ACC112 (cell line): ENCODE results near the gene RFX8.

ENCODE experiments used
- H2AFZ ChIP-seq: fragments of 200-600 bp; sonication (generic); one replicate; pipeline ENCODE4 v1.6.0; 2017; ENCODE audit warnings: antibody characterized with exemption, low read length; ENCODE audit not compliant: unreplicated experiment
- H3K27ac ChIP-seq: fragments of 200-600 bp; sonication (generic); 2 replicates; pipeline ENCODE4 v1.5.1; 2014; ENCODE audit warnings: low read depth, mild to moderate bottlenecking, antibody characterized with exemption, low read length, moderate library complexity
- H3K27me3 ChIP-seq: fragments of 200-600 bp; sonication (generic); 2 replicates; pipeline ENCODE4 v1.6.1; 2014; ENCODE audit warnings: mild to moderate bottlenecking, antibody characterized with exemption, low read length, moderate library complexity, mixed read lengths; ENCODE audit not compliant: insufficient read depth
- H3K36me3 ChIP-seq: fragments of 200-600 bp; sonication (generic); 2 replicates; pipeline ENCODE4 v1.6.1; 2016; ENCODE audit warnings: mild to moderate bottlenecking, antibody characterized with exemption, low read length, moderate library complexity, mixed read lengths; ENCODE audit not compliant: insufficient read depth
- H3K4me1 ChIP-seq: fragments of 200-600 bp; sonication (generic); one replicate; pipeline ENCODE4 v1.6.1; 2016; ENCODE audit warnings: low read length, mixed read lengths; ENCODE audit not compliant: insufficient read depth, unreplicated experiment, control insufficient read depth
- H3K4me3 ChIP-seq: fragments of 200-600 bp; sonication (generic); 2 replicates; pipeline ENCODE4 v1.5.1; 2014; ENCODE audit warnings: mild to moderate bottlenecking, low read depth, low read length
- H3K79me2 ChIP-seq: fragments of 200-600 bp; sonication (generic); one replicate; pipeline ENCODE4 v1.6.0; 2016; ENCODE audit warnings: low read length; ENCODE audit not compliant: control insufficient read depth, unreplicated experiment, insufficient read depth

The RFX8 gene

DNA sequence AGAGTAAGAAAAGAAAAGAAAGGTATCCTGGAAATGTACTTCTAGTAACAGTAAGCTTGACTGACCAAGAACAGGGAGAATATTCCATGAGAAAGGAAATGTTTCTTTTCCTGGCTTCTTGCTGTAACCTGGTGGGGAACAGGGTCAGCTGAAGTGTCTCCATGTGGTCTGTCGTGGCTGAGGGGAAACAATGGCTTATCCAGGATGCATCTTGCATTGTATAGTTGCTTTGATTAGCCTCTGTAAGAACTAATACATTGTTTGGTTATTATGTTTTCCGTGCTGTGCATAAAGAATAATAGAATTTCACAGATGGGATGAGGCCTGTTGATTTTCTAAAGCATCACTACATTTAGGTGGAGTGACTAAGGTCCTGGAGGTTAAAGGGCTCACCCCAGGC is 92.5 kb downstream of the RFX8 start:
- peaks cover 12% of the 10 kb centered on the region for H3K4me1 ChIP-seq
- peaks cover 30% of the 10 kb centered on the region for H3K27me3 ChIP-seq
- H2AFZ ChIP-seq, result no peak overlapping the region
- no peak overlapping the region for H3K4me3 ChIP-seq
- H3K27ac ChIP-seq, result no peak overlapping the region
- H3K36me3 ChIP-seq, result no peaks in the 10 kb centered on the region
- no peaks in the 10 kb centered on the region for H3K79me2 ChIP-seq

DNA sequence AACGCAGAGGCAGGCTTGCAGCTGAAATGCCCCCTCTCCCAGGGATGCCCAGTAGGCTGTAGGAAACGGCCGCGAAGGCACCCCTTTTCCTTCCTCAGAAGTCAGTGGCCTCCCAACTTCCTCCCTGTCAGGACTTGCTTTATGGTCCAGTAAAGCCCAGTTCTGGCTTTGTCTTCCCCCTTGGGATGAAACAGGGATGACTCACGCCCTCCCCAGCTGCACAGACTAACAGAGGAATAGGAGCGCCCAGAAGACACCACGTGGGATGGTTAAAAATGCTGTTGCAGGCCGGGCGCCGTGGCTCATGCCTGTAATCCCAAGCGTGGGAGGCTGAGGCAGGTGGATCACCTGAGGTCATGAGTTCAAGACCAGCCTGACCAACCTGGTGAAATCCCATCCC is 94.5 kb downstream of the RFX8 start:
- Histone ChIP-seq H3K4me3 (no peak overlapping the region), H3K36me3 (no peaks in the 10 kb centered on the region), H3K4me1 (peaks cover 12% of the 10 kb centered on the region), H2AFZ (no peak overlapping the region), H3K27me3 (peaks cover 13% of the 10 kb centered on the region), H3K79me2 (no peaks in the 10 kb centered on the region), H3K27ac (no peak overlapping the region)

DNA sequence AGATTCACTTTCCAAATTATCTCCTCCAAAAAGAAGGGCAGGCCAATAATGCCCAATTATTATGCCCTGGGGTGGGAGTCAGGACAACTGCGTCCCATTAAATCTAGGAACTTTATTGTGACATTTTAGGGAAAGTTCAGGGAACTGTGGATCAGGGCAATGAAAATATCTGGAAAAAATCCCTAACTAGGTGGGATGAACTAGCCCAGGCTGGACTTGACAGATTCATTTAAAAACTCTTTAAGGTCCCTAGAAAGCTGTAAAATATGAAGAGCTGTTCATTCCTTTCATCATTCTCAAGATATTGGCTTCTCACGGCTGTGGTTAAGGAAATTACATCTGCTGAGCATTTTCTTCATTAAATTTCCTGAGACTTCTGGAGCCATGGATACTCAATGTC is 95.8 kb downstream of the RFX8 start:
- Histone ChIP-seq H3K27me3 (peaks cover 7% of the 10 kb centered on the region), H3K79me2 (no peaks in the 10 kb centered on the region), H3K4me1 (peaks cover 12% of the 10 kb centered on the region), H3K4me3 (no peak overlapping the region), H3K36me3 (no peaks in the 10 kb centered on the region), H3K27ac (no peak overlapping the region), H2AFZ (no peak overlapping the region)

DNA sequence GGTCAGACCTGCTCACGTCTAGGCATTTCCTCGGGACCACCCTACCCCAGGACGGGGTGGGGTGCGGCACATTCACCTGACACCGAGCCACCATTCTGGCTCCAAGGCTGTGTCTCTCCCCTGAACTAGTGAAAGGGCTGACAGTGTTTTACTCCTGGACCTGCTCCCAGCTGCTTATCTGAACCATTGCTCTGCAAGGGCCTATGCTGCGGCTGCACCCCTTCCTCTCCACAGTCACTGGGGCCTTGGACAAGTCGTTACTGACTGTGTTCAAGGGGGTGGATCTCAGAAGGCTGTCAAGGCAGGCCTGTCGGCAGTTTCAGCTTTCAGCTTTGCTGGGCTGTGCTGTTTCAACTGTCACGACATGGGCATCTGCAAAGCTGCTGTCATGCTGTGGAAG is 99.3 kb downstream of the RFX8 start:
- Histone ChIP-seq H3K4me1 (peaks cover 7% of the 10 kb centered on the region), H3K4me3 (no peak overlapping the region), H3K36me3 (no peaks in the 10 kb centered on the region), H3K79me2 (no peaks in the 10 kb centered on the region), H3K27me3 (no peaks in the 10 kb centered on the region), H3K27ac (no peak overlapping the region), H2AFZ (no peak overlapping the region)

DNA sequence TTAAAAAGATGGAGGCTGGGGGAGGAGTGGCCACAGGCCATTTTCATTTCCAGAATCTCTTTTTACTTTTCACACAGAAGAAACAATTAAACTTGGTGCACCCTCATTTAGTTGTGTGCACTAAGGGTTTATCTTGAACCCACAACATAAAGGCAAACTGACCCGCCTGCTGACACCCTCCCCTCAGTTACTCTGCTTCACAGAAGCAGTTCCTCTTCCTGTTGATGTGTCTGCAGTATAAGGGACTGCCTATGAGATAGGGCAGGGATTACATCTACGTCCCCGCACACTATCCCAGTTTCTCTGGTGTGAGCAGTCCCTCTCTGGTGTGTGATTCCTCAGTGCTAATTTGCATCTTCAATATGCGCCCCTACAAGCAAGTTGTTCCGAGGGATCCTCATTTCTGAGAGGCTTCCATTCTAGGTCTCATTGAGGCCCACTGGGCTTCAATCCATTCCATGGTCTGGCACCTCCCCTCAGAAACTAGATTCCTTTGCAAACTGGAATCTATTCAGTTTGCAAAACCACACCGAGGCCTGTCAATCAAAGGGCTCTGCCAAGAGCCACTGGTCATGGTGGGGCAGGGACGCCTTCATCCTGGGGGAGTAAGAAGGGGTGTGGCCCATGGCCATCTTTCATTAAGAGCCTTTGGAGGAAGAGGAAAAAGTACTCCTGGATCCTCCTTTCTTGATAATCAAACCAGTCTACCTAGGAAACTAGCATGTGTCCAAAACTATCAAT is 99.9 kb downstream of the RFX8 start:
- H3K79me2 ChIP-seq, result no peaks in the 10 kb centered on the region
- no peaks in the 10 kb centered on the region for H3K36me3 ChIP-seq
- no peaks in the 10 kb centered on the region for H3K27me3 ChIP-seq
- no peak overlapping the region for H2AFZ ChIP-seq
- peaks cover under 1% of the 10 kb centered on the region for H3K4me1 ChIP-seq
- H3K27ac ChIP-seq, result no peak overlapping the region
- no peak overlapping the region for H3K4me3 ChIP-seq

DNA sequence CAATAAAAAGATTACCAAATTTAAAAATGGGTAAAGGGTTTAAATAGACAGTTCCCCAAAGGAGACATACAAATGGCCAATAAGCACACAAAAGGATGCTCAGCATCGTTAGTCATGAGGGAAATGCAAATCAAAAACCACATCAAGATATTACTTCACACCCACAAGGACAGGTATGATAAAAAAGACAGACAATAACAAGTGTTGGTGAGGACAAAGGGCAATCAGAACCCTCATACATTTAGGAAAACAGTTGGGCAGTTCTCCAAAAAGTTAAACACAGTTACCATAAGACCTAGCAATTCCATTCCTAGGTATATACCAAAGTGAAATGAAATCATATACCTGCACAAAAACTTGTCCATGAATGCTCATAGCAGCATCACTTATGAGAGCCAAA is 102.1 kb downstream of the RFX8 start:
- H3K79me2 ChIP-seq, result no peaks in the 10 kb centered on the region
- no peaks in the 10 kb centered on the region for H3K36me3 ChIP-seq
- no peak overlapping the region for H3K4me3 ChIP-seq
- H3K4me1 ChIP-seq, result no peaks in the 10 kb centered on the region
- H3K27ac ChIP-seq, result no peak overlapping the region
- no peaks in the 10 kb centered on the region for H3K27me3 ChIP-seq
- H2AFZ ChIP-seq, result no peak overlapping the region

DNA sequence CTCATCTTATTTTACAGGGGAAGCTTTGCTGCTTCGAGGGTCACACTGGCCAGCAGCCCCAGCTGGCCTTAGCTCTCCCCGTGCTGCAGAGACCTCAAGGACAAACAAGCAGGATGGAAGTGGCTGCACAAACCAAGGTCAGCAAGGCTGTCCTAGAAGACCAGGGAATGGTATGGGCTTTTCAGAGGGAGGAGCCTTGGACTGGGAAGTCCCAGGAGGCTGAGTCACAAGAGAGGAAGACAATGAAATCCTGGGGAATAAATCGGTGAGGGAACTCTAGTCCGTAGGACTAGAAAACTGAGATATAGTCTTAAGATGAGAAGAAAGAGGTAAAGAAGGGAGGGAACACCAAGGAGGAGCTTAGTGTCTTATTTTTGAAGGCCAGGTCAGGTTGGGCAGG is 103.3 kb downstream of the RFX8 start:
- no peaks in the 10 kb centered on the region for H3K79me2 ChIP-seq
- H3K4me3 ChIP-seq, result no peak overlapping the region
- no peak overlapping the region for H2AFZ ChIP-seq
- H3K4me1 ChIP-seq, result no peaks in the 10 kb centered on the region
- no peaks in the 10 kb centered on the region for H3K36me3 ChIP-seq
- H3K27me3 ChIP-seq, result no peaks in the 10 kb centered on the region
- no peak overlapping the region for H3K27ac ChIP-seq

DNA sequence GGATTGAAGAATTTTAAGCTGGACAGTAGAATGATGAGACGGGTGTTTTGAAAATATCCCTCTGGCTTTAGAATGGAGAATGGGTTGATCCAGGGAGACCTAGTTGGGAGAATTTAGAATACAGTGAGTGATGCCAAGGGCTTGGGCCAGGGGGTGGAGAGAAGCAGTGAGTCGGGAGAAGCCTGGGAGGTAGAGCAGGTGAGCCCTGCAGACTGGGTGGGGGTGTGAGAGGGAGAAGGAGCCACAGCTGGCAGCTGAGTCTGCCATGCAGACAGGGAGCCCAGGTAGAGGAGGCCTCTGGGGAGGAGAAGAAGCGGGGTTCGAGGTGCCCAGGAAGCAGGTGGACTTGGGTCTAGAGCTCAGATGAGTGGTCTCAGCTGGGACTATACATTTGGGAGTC is 105.8 kb downstream of the RFX8 start:
- Histone ChIP-seq H3K36me3 (no peaks in the 10 kb centered on the region), H3K27me3 (peaks cover 2% of the 10 kb centered on the region; the same call in 1 of the 2 replicates), H3K4me3 (no peak overlapping the region), H3K4me1 (no peaks in the 10 kb centered on the region), H2AFZ (no peak overlapping the region), H3K27ac (no peak overlapping the region), H3K79me2 (no peaks in the 10 kb centered on the region)

DNA sequence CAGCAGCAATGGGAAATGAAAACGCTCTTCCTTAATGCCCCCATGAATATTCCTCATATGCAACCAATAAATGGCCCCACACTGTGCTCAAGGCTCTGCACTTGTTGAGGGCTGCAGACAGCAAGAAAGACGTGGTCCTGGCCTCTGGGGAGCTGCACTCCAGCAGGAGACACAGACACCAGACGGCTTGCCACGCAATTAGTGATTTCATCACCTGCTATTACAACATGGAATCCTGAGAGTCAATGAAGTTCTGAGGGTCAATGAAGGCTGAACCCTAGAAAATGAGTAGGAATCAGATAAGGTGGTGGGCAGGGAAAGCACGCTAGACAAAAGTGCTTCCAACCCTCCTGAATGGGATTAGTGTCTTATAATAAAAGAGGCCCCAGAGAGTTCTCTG is 106.5 kb downstream of the RFX8 start:
- no peaks in the 10 kb centered on the region for H3K79me2 ChIP-seq
- H3K4me3 ChIP-seq, result no peak overlapping the region
- H3K4me1 ChIP-seq, result no peaks in the 10 kb centered on the region

DNA sequence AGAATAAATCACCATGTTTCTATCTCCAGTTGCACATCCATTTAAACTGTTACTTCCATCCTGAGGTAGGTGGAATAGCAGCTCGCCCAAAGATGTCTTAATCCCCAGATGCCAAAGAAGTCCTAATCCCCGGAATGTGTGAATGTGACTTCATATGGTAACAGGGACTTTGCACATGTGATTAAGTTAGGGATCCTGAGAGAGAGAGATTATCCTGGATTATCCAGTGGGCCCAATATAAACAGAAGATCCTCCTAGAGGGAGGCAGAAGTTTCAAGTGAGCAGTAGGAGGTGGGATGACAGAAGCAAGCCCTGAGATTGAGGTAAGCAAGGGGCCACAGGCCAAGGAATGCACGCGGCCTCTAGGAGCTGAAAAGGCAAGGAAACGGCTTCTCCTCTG is 107.4 kb downstream of the RFX8 start:
- H2AFZ ChIP-seq, result no peak overlapping the region
- no peaks in the 10 kb centered on the region for H3K36me3 ChIP-seq
- H3K27ac ChIP-seq, result no peak overlapping the region
- H3K27me3 ChIP-seq, result peaks cover 14% of the 10 kb centered on the region
- H3K4me3 ChIP-seq, result no peak overlapping the region
- H3K4me1 ChIP-seq, result no peaks in the 10 kb centered on the region
- H3K79me2 ChIP-seq, result no peaks in the 10 kb centered on the region

More for the DNA sequence above, 106.5 kb downstream of the RFX8 start:
- Histone ChIP-seq H3K27ac (no peak overlapping the region), H3K27me3 (peaks cover 6% of the 10 kb centered on the region), H2AFZ (no peak overlapping the region), H3K36me3 (no peaks in the 10 kb centered on the region)

DNA sequence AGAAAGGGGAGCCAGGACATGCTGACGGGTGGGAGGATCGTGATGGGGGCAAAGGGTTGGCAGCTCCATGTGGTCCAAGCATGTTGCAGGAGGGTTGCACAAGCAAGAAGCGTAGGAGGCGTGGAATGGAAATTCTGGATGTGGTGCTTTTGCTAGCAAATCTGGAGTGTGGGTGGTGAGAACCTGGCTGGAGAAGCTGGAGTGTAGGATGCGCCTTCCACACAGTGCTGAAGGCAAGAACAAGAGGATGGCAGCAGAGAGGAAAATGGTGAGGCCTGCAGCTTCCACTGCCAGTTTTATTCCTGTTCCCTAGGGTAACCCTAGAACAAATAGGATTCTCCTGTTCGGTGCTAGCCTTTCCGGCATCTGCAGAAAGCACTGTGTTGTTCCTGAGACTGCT is 110.0 kb downstream of the RFX8 start:
- no peaks in the 10 kb centered on the region for H3K4me1 ChIP-seq
- no peak overlapping the region for H3K27ac ChIP-seq
- no peaks in the 10 kb centered on the region for H3K36me3 ChIP-seq
- no peak overlapping the region for H3K4me3 ChIP-seq
- no peaks in the 10 kb centered on the region for H3K79me2 ChIP-seq
- peaks cover 20% of the 10 kb centered on the region for H3K27me3 ChIP-seq
- H2AFZ ChIP-seq, result no peak overlapping the region
